HG03565 (cell line): ENCODE measurements around the gene DDX27.
"Not testable (repeated sequence)": the region's sequence is repeated elsewhere in the genome, so short reads cannot be mapped to it uniquely, and the experiment has no call there.

Source experiments
- ATAC-seq: cut with Tn5 transposase; IDR thresholded peaks from one replicate; pipeline ENCODE4 v1.9.1; 2021; ENCODE audit warnings: mild to moderate bottlenecking, moderate library complexity; ENCODE audit not compliant: unreplicated experiment

Gene DDX27

GRCh38 chr20:49203011-49203410 lies 16.2 kb upstream of the DDX27 start:
- ATAC-seq: no peak

GRCh38 chr20:49203746-49204145 lies 15.5 kb upstream of the DDX27 start:
- no peak for ATAC-seq

- ATAC-seq: no peak
These were observed 12.1 kb upstream of the DDX27 start for GRCh38 chr20:49207076-49207475.

- no peak for ATAC-seq
These were observed 9.0 kb upstream of the DDX27 start for GRCh38 chr20:49210101-49210756.

GRCh38 chr20:49210757-49211110 lies 8.5 kb upstream of the DDX27 start:
- no peak for ATAC-seq

GRCh38 chr20:49214571-49214970 lies 4.6 kb upstream of the DDX27 start:
- no peak for ATAC-seq

GRCh38 chr20:49215232-49215631 lies 4.0 kb upstream of the DDX27 start:
- ATAC-seq: no peak

- no peak for ATAC-seq
These were observed 2.1 kb upstream of the DDX27 start for GRCh38 chr20:49216991-49217578.

- ATAC-seq: not testable (repeated sequence)
These were observed 501 bp upstream of the DDX27 start for GRCh38 chr20:49218739-49219090.

- ATAC-seq: no peak
These were observed 962 bp downstream of the DDX27 start for GRCh38 chr20:49219924-49220831.

GRCh38 chr20:49225896-49226295 lies 6.7 kb downstream of the DDX27 start:
- ATAC-seq: no peak

GRCh38 chr20:49228676-49229075 lies 9.5 kb downstream of the DDX27 start:
- ATAC-seq: no peak

- no peak for ATAC-seq
These were observed 10.2 kb downstream of the DDX27 start for GRCh38 chr20:49229381-49229780.

- no peak for ATAC-seq
These were observed 10.8 kb downstream of the DDX27 start for GRCh38 chr20:49230021-49230420.

GRCh38 chr20:49230561-49231133 lies 11.4 kb downstream of the DDX27 start:
- ATAC-seq: no peak

GRCh38 chr20:49231471-49231870 lies 12.3 kb downstream of the DDX27 start:
- no peak for ATAC-seq

- ATAC-seq: no peak
These were observed 14.0 kb downstream of the DDX27 start for GRCh38 chr20:49233226-49233625.

- ATAC-seq: no peak
These were observed 15.6 kb downstream of the DDX27 start for GRCh38 chr20:49234831-49235230.

- ATAC-seq: no peak
These were observed 17.1 kb downstream of the DDX27 start for GRCh38 chr20:49236301-49236700.

GRCh38 chr20:49237531-49237930 lies 18.3 kb downstream of the DDX27 start:
- ATAC-seq: no peak

GRCh38 chr20:49245921-49246740 lies 26.9 kb downstream of the DDX27 start:
- ATAC-seq: no peak
